NCI-H1048 (cell line): ENCODE data around the gene CALML5.

Source experiments
- DNase-seq: peaks from one replicate; lab custom pipeline; 2025; lab: John Stamatoyannopoulos, UW

CALML5 gene

GRCh38 chr10:5499493-5500140 lies at the start of gene CALML5:
Gene CALML5, minus strand, starts transcription at chr10:5499570. Its CDS starts 132 bp downstream, at chr10:5499438.
- DNase-seq = no peak

DNA sequence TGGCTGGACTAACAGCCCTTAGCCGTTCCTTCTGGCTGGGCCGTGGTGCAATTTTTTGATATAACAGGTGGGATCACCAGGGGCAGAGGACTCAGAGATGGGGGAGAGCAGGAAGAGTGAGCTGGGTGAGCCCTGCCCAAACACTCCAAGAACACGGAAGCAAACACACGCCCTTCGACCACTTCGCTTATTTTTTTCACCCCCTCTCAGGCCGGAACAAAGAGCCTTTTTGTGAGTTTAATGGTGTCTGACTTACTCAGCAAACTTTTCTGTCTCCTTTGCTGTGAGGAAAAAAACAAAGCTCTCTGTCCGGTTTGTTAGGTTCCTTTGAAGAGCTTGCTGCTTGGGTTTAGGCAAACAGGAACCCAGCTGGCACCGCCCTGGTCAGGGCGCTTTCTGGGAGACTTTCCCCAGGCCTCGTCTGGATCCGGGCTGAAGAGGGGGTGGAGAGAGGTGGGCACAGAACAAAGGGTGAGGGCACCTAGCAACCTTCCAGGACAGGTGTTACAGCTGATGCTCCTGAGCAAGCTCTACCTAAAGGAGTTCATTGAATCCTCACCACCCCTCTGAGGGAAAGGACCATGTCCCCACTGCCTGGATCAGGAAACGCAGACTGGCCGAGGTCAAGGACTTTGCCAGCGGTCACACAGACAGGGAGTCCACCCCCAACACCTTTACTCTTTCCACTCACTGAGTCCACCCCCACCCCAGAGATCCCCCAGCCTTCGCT lies 48.7 kb upstream of the CALML5 start:
- no peak for DNase-seq

DNA sequence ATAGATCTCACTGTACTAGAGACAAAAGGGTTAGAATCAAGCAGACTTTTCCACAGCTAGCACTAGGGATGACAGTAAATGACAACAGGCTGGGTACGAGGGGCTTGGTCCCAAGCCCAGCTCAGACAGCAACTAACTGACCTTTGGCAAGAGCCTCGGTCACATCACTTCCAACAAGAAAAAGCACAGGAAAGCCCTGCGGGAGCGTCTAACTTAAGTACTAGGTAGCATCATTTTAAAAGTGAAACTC lies 48.2 kb upstream of the CALML5 start:
- no peak for DNase-seq

DNA sequence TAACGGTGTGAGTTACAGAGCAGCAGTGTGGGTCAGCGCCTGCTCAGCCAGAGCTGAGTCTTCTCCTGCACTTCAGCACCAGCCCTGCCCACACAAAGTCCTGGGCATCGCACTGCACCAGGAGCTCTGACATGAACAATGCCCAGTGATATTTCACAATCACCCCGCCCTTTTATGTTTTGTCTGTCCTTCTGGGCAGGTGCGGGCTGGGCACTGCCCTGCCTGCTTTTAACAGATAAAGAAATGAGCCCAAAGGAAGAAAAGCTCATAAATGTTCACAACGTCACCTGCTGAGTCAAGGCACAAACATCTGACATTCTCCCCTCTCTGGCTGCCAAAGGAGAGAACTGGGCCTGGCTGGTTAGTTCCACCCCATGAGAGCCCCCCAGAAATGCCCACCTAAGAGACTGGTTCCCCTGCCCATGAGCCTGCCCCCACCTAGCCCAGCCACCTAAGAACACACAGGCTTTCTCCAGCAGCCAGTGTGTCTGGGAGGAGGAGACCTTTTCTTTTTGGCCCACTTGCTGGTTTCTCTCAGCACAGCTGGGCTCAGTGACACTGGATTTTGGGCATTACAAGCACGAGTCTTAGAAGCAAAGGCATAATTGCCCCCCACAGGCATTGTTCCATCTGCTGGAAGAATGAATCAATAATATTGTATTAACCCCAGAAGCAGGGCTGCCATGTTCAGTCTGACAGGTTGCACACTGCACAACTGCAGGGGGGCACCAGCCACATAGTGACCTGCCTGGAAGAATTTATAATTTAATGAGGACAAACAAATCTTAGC lies 47.7 kb upstream of the CALML5 start:
- no peak for DNase-seq

GRCh38 chr10:5545778-5546710 lies 46.7 kb upstream of the CALML5 start:
- no peak for DNase-seq

- no peak for DNase-seq
Observed at GRCh38 chr10:5545426-5545777, 46.0 kb upstream of the CALML5 start.

DNA sequence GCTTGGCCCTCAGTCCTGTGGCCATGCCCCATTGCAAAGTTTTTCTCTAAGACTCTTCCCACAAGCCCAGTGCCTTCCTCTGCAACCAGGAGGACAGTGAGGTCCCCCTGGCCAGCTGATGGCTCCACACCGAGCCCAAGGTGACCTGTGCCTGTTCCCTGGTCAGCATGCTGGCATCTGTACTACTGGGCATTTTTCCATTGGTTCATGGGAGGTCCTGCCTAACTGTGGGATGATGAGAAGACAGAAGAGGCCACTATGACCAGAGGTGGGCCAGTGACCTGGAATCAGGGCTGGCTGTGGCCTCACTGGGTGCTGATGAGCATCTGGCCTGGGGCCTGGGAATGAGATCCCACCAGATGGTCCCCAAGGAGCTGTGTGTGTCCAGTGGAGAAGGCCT lies 45.6 kb upstream of the CALML5 start:
- DNase-seq = no peak

DNA sequence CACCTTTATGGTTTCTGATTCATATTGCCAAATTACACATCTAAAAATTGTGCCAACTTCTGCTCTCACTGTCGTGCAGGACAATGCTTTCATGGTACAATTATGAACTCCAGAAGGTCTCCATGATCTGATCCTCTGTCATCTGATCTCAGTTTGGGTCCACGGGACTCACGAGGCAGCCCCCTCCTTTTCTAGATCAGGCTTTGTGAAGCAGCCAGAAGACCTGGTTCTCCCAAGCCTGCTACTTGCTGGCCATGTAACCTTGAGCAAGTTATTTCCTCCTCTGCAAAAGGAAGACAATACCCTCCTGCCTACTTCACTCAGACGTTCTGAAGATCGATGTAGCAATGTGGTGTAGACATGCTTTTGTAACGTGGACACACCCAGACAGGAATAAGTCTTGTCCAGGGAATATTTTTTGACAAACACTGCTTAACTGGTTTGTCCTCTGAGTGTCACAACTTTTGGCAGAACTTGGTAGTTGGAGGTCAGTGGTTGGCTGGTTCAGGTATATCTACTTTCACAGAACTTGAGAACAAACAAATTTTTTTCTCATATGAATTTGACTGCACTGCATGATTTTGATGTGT lies 44.9 kb upstream of the CALML5 start:
- no peak for DNase-seq

GRCh38 chr10:5543623-5544022 lies 44.3 kb upstream of the CALML5 start:
- no peak for DNase-seq

- no peak for DNase-seq
Observed at GRCh38 chr10:5542100-5542499, 42.7 kb upstream of the CALML5 start.

GRCh38 chr10:5540891-5541290 lies 41.5 kb upstream of the CALML5 start:
- DNase-seq = no peak

DNA sequence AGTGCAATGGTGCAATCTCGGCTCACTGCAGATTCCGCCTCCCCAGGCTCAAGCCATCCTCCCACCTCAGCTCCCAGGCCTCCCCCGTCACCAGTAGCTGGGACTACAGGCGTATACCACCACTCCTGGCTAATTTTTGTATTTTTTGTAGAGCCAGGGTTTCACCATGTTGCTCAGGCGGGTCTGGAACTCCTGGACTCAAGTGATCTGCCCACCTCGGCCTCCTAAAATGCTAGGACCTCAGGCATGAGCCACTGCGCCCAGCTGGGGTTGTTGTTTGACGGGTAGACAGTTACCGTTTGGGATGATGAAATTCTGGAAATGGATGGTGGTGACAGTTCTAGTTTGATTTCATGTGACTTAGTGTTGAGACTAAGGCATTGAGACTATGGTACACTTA lies 40.7 kb upstream of the CALML5 start:
- no peak for DNase-seq

- no peak for DNase-seq
Observed at GRCh38 chr10:5538892-5539651, 39.7 kb upstream of the CALML5 start.

GRCh38 chr10:5538446-5538845 lies 39.1 kb upstream of the CALML5 start:
- no peak for DNase-seq

DNA sequence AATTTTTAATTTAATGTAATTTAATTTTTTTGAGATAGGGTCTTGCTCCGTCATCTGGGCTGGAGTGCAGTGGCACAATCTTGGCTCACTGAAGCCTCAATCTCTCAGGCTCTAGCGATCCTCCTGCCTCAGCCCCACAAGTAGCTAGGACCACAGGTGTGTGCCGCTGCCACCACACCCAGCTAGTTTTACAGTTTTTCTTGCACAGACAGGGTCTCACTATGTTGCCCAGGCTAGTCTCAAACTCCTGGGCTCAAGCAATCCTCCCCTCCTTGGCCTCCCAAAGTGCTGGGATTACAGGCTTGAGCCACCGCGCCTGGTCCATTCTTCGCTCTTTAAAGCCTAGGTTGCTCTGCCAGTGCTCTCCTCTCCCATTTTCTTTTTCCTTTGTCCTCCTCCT lies 38.3 kb upstream of the CALML5 start:
- DNase-seq = no peak

DNA sequence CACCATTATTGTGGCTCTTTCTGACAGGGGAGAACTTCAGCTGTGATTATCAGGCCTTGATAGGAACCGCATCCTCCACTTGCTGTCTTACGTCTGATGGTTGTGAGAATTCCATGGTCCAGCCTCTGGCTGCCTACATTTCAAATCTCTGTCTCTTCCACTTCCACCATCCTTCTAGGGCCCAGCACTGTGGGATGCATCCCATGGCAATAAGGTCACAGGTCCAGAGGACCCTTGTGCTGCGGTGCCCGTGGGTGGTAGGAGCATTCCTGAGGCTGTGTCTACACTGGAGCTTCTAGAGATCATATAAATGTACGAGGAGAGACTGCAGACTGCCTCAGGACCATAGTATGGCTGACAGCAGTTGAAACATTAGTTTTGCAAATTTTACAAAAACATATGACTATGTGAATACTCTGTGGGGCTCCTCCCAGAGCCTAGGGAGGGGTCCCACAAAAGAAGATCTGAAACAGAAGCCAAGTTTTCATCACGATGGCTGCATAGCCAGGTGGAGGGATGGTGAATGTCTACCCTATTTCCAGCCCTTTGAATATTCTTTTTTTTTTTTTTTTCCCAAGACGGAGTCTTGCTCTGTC lies 37.2 kb upstream of the CALML5 start:
- no peak for DNase-seq

GRCh38 chr10:5534880-5535856 lies 35.8 kb upstream of the CALML5 start:
- no peak for DNase-seq

GRCh38 chr10:5534051-5534821 lies 34.9 kb upstream of the CALML5 start:
- no peak for DNase-seq
